ENCODE data around the gene ASS1.
A peak's percentile ranks its signal among the peaks of the same experiment; 100 is the strongest.
"Not testable (repeated sequence)": the region's sequence is repeated elsewhere in the genome, so short reads cannot be mapped to it uniquely, and the experiment has no call there.

The ASS1 gene

GRCh38 chr9:130444565-130445221 lies at the start of gene ASS1:
ASS1 (plus strand) TSS chr9:130444961; CDS start chr9:130452229, 7,268 bp downstream.
- DNase-seq, result peak; percentile 66

DNA sequence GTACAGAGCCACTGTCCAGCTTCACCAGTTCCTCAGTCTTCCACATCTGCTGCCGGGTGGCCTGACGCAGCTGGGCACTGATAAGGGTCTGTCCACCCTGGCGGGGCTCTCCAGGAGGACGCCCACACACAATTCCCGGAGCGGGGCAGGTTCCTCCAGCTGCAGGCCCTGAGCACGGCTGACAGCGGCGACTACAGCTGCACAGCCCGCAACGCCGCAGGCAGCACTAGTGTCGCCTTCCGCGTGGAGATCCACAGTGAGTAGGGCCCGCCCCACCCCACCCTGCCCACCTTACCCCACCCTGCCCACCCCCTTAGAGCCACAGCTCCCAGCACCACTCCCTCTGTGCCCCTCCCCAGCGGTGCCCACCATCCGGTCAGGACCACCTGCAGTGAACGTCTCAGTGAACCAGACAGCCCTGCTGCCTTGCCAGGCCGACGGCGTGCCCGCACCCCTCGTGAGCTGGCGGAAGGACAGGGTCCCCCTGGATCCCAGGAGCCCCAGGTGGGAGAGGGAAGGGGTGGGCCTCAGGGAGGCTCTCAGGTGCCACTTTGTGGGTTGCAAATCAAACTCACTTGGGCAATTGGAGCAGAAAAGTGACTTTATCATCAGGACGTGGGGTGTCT lies 48.8 kb upstream of the ASS1 start:
- no peak for DNase-seq

- DNase-seq, result no peak
Measured at GRCh38 chr9:130396581-130396980, 48.2 kb upstream of the ASS1 start.

DNA sequence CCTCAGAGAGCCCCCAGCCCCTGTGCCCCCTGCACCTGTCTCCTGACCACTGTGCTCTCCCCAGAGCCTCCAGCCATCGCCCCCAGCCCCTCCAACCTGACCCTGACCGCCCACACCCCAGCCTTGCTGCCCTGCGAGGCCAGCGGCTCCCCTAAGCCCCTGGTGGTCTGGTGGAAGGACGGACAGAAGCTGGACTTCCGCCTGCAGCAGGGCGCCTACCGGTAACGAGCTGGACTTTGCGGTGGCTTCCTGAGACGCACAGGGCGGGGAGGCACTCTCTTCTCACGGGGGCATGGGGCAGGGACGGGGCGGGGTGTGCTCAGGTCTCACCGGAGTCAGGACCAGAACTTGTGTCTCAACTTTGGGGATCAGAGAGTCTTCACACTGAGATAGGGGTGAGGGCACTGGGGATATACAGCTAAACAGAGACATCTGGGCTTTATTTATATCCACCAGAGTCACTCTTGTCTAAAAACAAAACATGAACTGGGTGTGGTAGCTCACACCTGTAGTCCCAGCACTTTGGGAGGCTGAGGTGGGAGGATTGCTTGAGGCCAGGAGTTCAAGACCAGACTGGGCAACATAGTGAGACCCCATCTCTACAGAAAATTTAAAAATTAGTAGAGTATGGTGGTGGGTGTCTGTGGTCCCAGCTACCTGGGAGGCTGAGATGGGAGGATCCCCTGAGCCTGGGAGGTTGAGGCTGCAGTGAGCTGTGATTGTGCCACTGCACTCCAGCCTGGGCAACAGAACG lies 46.1 kb upstream of the ASS1 start:
- no peak for DNase-seq

GRCh38 chr9:130399768-130400167 lies 45.0 kb upstream of the ASS1 start:
- no peak for DNase-seq

GRCh38 chr9:130400870-130401269 lies 43.9 kb upstream of the ASS1 start:
- DNase-seq, result no peak

- DNase-seq, result not testable (repeated sequence)
Measured at GRCh38 chr9:130401742-130402141, 43.0 kb upstream of the ASS1 start.

DNA sequence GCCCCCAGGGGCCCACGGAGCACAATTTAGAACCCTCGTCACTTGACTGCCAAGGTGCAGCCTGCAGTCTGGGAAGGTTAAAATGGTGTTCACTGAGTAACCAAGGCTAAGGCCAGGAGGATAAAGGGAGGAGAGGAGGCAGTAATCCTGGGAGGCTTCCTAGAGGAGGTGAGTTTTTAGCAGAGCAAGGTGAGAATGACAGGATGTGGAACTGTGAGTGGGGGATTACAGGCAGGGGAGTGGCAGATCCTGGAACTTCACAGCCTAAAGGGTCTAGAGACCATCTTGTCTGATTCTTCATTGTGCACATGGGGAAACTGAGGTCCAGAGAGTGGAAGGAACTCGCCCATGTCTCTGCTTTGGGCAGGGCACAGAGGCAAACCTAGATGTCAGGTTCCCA lies 42.5 kb upstream of the ASS1 start:
- no peak for DNase-seq

DNA sequence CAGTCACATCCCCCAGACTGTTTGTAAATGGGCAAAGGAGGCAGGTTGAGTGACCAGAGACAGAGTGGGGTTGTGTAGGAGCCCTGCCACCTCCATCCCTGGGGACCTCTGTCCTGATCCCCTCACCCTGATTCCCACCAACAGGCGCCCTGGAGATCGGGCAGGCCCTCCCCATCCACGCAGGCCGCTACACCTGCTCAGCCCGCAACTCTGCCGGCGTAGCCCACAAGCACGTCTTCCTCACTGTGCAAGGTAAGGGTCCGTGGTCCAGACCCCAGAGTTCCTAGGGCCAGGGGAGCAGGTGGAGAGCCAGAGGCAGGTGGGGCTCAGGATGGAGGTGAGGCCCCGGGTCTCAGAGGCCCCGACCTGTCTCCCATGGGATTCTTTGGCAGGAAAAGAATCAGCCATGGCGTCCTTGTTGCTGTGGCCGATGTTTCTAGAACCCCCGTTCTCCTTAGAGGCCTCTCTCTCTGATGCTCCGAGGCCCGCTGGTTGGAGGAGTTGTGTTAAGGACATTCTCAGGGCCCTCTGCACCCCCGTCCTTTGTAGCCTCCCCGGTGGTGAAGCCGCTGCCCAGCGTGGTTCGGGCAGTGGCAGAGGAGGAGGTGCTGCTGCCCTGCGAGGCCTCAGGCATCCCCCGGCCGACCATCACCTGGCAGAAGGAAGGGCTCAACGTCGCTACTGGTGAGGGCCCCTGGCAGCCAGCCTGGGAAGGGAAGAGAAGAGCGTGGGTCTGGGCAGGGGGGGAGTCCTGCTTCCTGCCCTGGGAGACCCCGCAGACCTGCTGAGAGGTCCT lies 41.9 kb upstream of the ASS1 start:
- DNase-seq, result no peak

DNA sequence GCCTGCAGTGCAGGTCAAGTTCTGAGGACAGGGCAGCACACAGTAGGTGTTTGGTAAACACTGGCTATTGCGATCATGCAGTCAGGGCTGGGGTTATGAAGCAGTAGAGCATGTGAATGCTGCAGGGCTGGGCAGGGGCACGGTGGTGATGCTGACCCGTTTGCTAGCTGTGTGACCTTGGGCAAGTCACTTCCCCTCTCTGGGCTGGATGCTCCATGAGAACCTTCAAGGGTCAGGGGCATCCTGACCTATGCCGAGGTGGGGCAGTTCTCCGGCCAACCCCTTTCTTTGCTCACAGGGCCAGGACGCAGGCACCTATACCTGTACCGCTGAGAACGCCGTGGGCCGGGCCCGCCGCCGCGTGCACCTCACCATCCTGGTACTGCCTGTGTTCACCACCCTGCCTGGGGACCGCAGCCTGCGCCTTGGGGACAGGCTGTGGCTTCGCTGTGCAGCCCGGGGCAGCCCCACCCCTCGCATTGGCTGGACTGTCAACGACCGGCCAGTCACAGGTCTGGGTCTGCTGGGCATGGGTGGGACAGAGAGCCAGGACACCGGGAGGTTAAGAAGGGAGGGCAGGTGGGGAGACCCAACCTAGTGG lies 39.0 kb upstream of the ASS1 start:
- DNase-seq, result no peak

DNA sequence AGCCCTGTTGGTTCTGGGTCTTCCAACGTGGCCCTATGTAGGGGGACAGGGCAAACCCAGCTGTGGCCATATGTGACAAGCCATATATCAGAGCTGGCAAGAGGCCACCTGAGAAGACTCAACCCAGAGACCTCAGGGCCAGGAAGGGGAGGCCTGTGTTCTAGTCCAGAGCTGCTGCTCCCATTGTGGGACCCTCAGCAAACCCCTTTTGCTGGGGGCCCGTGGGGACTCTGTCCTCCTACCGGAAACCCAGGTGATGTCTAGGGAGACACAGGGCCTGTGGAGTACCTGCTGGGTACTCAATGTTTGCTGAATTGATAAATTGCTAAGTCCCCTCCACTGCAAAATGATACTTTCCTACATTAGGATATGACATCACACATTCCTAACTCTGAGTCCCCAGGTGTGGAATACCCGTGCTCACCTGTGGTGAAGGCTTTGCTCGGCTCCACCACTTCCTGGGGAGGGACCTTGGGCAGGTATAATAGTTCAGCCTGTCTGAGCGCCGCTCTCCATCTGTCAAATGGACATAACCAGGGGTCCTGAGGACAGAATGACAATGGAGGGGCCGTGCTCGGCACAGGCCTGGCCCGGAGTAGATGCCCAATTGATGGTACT lies 38.4 kb upstream of the ASS1 start:
- no peak for DNase-seq

DNA sequence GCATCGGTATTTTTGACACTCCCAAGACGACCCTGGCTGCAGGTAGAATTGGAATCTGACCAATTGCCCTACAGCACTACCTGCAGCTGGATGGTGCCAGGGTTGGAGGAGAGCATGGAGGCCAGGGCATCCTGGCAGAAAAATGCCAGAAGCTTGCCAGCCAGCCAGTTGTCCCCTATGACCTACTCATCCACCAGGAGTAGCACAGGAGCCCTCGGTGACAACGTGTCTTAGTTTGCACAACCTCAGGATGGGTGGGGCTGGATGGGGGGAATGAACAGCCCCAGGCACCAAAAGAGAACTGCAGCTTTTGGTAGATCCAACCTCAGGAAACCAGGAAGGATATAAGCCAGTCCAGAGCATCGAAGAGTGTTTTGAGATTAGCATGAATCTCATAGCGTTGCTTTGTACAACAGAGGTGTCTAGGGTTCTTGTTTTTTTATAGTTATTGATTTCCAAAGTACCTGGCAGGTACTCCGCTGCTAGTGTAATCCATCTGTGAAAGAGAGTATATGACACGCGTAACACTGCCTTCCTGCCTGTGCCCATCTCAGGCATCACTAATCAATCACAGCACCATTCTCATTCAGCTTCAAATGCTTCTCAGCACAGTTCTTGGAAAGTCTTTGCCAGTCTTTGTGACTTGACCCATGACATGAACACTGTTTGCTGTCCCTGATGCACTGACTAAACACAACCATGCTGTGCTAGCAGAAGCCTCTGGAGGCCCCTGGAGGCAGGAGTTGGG lies 36.7 kb upstream of the ASS1 start:
- no peak for DNase-seq

GRCh38 chr9:130408669-130409068 lies 36.1 kb upstream of the ASS1 start:
- no peak for DNase-seq

- DNase-seq, result no peak
Measured at GRCh38 chr9:130409246-130409645, 35.5 kb upstream of the ASS1 start.

DNA sequence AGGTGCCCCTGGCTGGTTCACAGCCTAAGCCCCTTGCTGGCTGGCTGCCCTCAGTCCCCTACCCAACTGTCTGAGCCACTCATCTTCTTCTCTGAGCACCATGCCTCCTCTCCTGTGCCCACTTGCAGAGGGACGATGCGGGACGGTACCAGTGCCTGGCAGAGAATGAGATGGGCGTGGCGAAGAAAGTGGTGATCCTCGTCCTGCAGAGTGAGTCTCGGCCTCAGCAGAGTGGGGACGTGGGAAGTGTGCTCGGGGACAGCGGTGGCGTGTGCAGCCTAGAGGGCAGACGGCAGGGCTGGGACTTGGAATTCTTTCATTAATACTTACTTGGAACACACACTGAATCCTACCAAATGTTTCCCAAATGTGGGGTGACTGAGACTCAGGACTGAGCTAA lies 34.3 kb upstream of the ASS1 start:
- DNase-seq, result no peak

DNA sequence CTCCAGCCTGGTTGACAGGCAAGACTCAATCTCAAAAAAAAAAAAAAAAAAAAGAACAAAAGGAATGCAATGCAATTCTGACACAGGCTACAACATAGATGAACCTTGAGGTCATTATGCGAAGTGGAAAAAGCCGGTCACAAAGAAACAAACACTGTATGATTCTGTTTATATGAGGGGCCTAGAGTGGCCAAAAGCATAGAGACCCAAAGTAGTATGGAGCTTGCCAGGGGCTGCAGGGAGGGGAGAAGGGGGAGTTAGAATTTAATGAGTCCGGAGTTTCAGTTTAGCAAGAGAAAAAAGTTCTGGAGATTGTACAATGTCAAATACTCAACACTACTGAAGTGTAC lies 33.2 kb upstream of the ASS1 start:
- no peak for DNase-seq

DNA sequence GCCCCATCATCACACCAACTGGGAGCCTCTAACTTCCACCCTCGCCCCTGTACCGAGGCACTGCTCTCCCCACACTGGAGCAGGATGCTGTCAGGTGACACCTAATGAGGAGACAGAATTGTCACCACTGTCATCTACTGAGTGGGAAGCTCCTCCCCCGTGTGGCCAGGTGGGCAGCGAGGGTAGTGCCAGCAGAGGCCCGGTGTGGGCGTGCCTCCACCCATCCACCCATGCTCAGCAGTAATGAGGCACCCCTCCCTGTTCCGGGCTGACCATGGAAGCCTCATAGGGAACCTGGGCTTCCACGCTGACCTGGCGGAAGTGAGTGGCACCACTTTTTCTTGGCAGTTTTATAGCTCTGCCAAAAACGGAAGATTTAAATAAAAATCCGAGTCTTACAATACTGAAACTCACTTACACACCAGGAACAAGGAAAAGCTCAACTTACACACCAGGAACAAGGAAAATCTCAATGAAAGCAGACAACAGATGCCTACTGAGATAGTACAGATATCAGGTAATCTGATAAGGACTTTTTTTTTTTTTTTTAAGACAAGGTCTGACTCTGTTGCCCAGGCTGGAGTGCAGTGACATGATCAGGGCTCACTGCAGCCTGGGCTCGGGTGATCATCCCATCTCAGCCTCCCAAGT lies 30.6 kb upstream of the ASS1 start:
- peak; percentile 18 for DNase-seq

DNA sequence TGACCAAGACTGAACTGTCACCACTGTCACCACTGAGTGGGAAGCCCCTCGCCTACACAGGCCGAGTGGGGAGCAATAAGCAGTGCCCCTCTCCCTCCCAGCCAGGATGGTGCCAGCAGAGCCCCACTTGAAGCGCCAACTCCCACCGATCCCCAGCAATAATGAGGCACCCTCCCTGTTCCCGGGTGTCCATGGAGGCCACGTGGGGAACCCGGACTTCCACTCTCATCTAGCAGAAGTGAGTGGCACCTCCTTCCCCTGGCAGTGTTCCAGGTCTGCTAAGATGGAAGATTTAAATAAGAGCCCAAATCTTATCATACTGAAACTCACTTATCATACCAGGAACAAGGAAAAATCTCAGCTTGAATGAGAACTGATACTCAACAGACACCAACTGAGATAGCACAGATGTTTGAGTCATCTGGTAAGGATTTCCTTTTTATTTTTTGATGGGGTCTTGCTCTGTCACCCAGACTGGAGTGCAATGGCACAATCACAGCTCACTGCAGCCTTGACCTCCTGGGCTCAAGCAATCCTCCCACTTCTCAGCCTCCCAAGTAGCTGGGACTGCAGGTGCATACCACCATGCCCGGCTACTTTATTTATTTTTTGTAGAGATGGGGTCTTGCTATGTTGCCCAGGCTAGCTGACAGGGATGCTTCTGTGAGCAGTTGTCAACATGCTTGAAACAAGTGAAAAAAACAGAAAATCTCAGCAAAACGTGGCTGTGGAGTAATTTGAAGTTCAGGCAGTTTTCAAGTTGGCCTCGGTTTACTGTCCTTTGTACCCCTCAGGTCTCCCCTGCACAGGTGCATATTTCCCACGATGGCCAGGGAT lies 29.6 kb upstream of the ASS1 start:
- DNase-seq, result no peak

DNA sequence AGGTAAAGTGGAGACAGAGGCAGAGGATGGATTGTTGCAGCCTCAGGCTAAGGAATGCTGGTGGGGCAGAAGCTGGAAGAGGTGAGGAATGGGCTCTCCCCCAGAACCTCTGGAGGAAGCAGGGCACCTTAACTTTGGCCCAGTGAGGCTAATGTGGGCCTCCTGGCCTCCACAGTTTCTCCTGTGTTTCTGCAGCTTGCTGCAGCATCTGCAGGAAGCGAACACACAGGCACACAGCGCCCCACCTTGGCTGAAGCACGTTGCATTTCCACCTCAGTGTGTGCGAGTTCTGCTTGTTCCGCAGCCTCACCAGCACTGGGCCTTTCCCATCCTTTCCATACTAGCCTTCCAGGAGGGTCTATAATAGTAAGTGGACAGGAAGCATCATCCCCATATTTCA lies 27.2 kb upstream of the ASS1 start:
- no peak for DNase-seq

DNA sequence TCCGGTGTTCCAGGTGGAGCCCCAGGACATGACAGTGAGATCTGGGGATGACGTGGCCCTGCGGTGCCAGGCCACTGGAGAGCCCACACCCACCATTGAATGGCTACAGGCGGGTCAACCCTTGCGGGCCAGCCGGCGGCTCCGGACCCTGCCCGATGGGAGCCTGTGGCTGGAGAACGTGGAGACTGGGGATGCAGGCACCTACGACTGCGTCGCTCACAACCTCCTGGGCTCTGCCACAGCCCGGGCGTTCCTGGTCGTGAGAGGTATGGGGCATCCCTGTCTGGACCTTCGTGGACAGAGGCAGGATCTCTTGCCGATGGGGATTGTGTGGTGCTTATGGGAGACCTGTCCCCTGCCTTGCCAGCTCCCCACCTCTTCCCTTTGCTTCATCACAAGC lies 26.0 kb upstream of the ASS1 start:
- DNase-seq, result no peak
